Keratinocyte (primary cell): ENCODE results near the gene FRMPD1. TPM values are rescaled to one million over a fixed set of nuclear protein-coding genes. Genes with fewer than 3 reads are reported as not detected.
"Not testable (repeated sequence)": the region's sequence is repeated elsewhere in the genome, so short reads cannot be mapped to it uniquely, and the experiment has no call there.

Experiments used
- DNase-seq: peaks from one replicate; pipeline ENCODE4 v3.0.0-alpha.2; 2011; ENCODE audit warnings: low read depth, missing footprints, low spot score
- FAIRE-seq: peaks from 2 replicates; lab custom pipeline; 2011; peaks lifted over from hg19 to GRCh38; lab: Jason Lieb, UNC
- H2AFZ ChIP-seq: 2 replicates; pipeline ENCODE4 v1.6.0; 2012; ENCODE audit warnings: low read length, control low read depth, inconsistent platforms; ENCODE audit not compliant: control insufficient read depth
- H3K27ac ChIP-seq: 2 replicates; pipeline ENCODE4 v1.5.1; 2011; ENCODE audit warnings: low read length; ENCODE audit not compliant: control insufficient read depth, insufficient read depth
- H3K27me3 ChIP-seq: 3 replicates; pipeline ENCODE4 v1.6.0; 2011; ENCODE audit warnings: low read length; ENCODE audit not compliant: control insufficient read depth, insufficient read depth; ENCODE audit errors: extremely low read depth
- H3K36me3 ChIP-seq, 2 experiments: 2 replicates in 1 of 2; 3 replicates in 1 of 2; pipeline ENCODE4 v1.5.1; 2011; ENCODE audit warnings: low read length in 2 of 2, mild to moderate bottlenecking in 1 of 2; ENCODE audit not compliant: control insufficient read depth in 2 of 2, insufficient read depth in 2 of 2; ENCODE audit errors: extremely low read depth in 1 of 2
- H3K4me1 ChIP-seq: 3 replicates; pipeline ENCODE4 v1.5.1; 2011; ENCODE audit warnings: low read length; ENCODE audit not compliant: control insufficient read depth, insufficient read depth; ENCODE audit errors: extremely low read depth
- H3K4me2 ChIP-seq: 3 replicates; pipeline ENCODE4 v1.6.0; 2011; ENCODE audit warnings: low read depth, low read length; ENCODE audit not compliant: control insufficient read depth, insufficient read depth; ENCODE audit errors: extremely low read depth
- H3K4me3 ChIP-seq, 3 experiments: fragments of 200-600 bp in 1 of 3; sonication (generic) in 1 of 3; 2 replicates in 2 of 3; 3 replicates in 1 of 3; pipeline ENCODE4 v1.5.1; 2011 to 2016; ENCODE audit warnings: low read length in 3 of 3, mild to moderate bottlenecking in 3 of 3, control low read depth in 2 of 3, inconsistent platforms in 1 of 3, low read depth in 1 of 3, mixed read lengths in 1 of 3, mixed run types in 1 of 3, moderate library complexity in 1 of 3; ENCODE audit not compliant: control insufficient read depth in 2 of 3, insufficient read depth in 2 of 3; ENCODE audit errors: extremely low read depth in 1 of 3
- H3K79me2 ChIP-seq: 2 replicates; pipeline ENCODE4 v1.6.0; 2012; ENCODE audit warnings: low read length; ENCODE audit not compliant: control insufficient read depth, insufficient read depth
- H3K9ac ChIP-seq: 3 replicates; pipeline ENCODE4 v1.6.0; 2011; ENCODE audit warnings: low read length; ENCODE audit not compliant: control insufficient read depth, insufficient read depth; ENCODE audit errors: extremely low read depth
- H3K9me1 ChIP-seq: 3 replicates; pipeline ENCODE4 v1.6.0; 2011; ENCODE audit warnings: low read length; ENCODE audit not compliant: control insufficient read depth, insufficient read depth; ENCODE audit errors: extremely low read depth
- H3K9me3 ChIP-seq: 2 replicates; pipeline ENCODE4 v1.5.1; 2012; ENCODE audit warnings: low read depth, low read length; ENCODE audit not compliant: control insufficient read depth
- H4K20me1 ChIP-seq: 3 replicates; pipeline ENCODE4 v1.6.0; 2011; ENCODE audit warnings: low read length; ENCODE audit not compliant: control insufficient read depth, insufficient read depth; ENCODE audit errors: extremely low read depth
- CTCF ChIP-seq, 3 experiments: IDR thresholded peaks in 1 of 3; conservative IDR thresholded peaks in 1 of 3; optimal IDR thresholded peaks in 1 of 3; 2 replicates in 2 of 3; 3 replicates in 1 of 3; pipeline versions ENCODE3 to v1.5.1; 2011; ENCODE audit warnings: low read length in 3 of 3, mild to moderate bottlenecking in 3 of 3, moderate library complexity in 2 of 3, control low read depth in 1 of 3, inconsistent platforms in 1 of 3; ENCODE audit not compliant: insufficient read depth in 2 of 3; ENCODE audit errors: extremely low read depth in 1 of 3
- EZH2 ChIP-seq: IDR thresholded peaks from one replicate; pipeline ENCODE4 v1.6.1; 2012; ENCODE audit warnings: inconsistent platforms, mild to moderate bottlenecking, low read length, moderate library complexity
- dilution Hi-C: fragments of 300-500 bp; cut with MboI; formaldehyde crosslinking; loops from one replicate; pipeline ENCODE4 v1.7.0; 2020; ENCODE audit warnings: low sequenced_read_pairs; ENCODE audit not compliant: extremely low pct_ligation_motif_present
- polyA plus RNA-seq, 5 experiments: library from polyadenylated mRNA; depleted of rRNA in 3 of 5; stranded (reverse) in 3 of 5; stranded (forward) in 1 of 5; unstranded in 1 of 5; fragments of >200 nt; gene quantifications; 1 replicate in 1 of 5; 2 replicates in 3 of 5; 3 replicates in 1 of 5; pipeline versions ENCODE4 v1.2.1 to v1.2.3, GENCODE V29; 2011 to 2012; ENCODE audit warnings: missing spikeins in 2 of 5, low read depth in 1 of 5, low replicate concordance in 1 of 5

The FRMPD1 gene
- polyA plus RNA-seq, 1 donor (not counting 4 experiments of a cell fraction or from before 2014, with no cell fraction given): 0.01 TPM

GRCh38 chr9:37751186-37751585 lies 100.4 kb downstream of the FRMPD1 start:
- Histone ChIP-seq H3K9me3 (no peaks in the 10 kb centered on the region), H3K9ac (no peak overlapping the region), H2AFZ (no peak overlapping the region), H4K20me1 (no peaks in the 10 kb centered on the region), H3K36me3 (no peaks in the 10 kb centered on the region), H3K27me3 (no peaks in the 10 kb centered on the region), H3K4me2 (no peak overlapping the region), H3K27ac (no peak overlapping the region), H3K79me2 (peaks cover 12% of the 10 kb centered on the region), H3K4me3 (no peak overlapping the region), H3K4me1 (peaks cover 8% of the 10 kb centered on the region), H3K9me1 (no peaks in the 10 kb centered on the region)
- no peak for FAIRE-seq
- TF ChIP-seq EZH2 (no peak), CTCF (optimal IDR thresholded peaks at IDR 0.05 in 1 of 3, IDR thresholded peaks at IDR 0.05 in 1 of 3, conservative IDR thresholded peaks at IDR 0.05 in 1 of 3; ENCODE audit: extremely low read depth in 1 of 3, insufficient read depth in 2 of 3, low read length in 3 of 3) (no peak)
- DNase-seq: no peak
- dilution Hi-C loops: no loop called here

- H3K9me3 ChIP-seq, DNase-seq, H3K9me1 ChIP-seq, dilution Hi-C loops, H3K4me1 ChIP-seq, H4K20me1 ChIP-seq, FAIRE-seq, H3K36me3 ChIP-seq, H3K4me2 ChIP-seq, H2AFZ ChIP-seq, H3K27me3 ChIP-seq, H3K4me3 ChIP-seq, H3K27ac ChIP-seq, H3K9ac ChIP-seq: not testable (repeated sequence)
- H3K79me2 ChIP-seq: peaks cover 12% of the 10 kb centered on the region
Observed at GRCh38 chr9:37751704-37752103, 101.0 kb downstream of the FRMPD1 start.

GRCh38 chr9:37752112-37752511 lies 101.4 kb downstream of the FRMPD1 start:
- DNase-seq, H3K36me3 ChIP-seq, dilution Hi-C loops, H4K20me1 ChIP-seq, FAIRE-seq, H3K27me3 ChIP-seq, H3K4me1 ChIP-seq, H3K9ac ChIP-seq, H3K27ac ChIP-seq, H3K4me3 ChIP-seq, H3K4me2 ChIP-seq, H3K9me1 ChIP-seq, H2AFZ ChIP-seq, H3K9me3 ChIP-seq: not testable (repeated sequence)
- H3K79me2 ChIP-seq: peaks cover 12% of the 10 kb centered on the region
